Neural progenitor cell (in vitro differentiated cells): ENCODE measurements around the gene SERF2.

Experiments used
- EZH2 ChIP-seq: fragments of 200-600 bp; sonication (generic); IDR thresholded peaks from 2 replicates; pipeline ENCODE4 v1.6.1; 2017; ENCODE audit warnings: antibody characterized with exemption, mild to moderate bottlenecking, moderate library complexity
- TF ChIP-seq, protein P1 (sequence below): fragments of 200-600 bp; sonication (generic); IDR thresholded peaks from 2 replicates; pipeline ENCODE4 v1.5.1; 2017; ENCODE audit warnings: antibody characterized with exemption, mild to moderate bottlenecking

DNA sequence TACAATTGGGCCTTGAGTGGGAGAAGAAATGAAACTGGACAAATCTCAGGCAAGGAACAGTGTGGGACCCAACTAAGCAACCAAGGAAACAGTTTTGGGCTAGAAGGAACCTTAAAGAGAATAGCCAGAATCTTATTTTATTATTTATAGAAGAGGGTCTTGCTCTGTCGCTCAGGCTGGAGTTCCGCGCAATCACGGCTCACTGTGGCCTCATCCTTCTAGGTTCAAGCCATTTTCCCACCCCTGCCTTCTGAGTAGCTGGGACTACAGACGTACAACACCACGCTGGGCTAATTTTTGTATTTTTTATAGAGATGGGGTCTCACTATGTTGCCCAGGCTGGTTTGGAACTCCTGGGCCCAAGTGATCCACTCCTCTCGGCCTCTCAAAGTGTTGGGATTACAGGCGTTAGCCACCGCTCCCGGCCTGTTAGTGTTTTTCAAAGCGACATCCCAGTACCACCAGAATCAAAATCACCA is 33.9 kb downstream of the SERF2 start:
- TF ChIP-seq, protein P1, sequence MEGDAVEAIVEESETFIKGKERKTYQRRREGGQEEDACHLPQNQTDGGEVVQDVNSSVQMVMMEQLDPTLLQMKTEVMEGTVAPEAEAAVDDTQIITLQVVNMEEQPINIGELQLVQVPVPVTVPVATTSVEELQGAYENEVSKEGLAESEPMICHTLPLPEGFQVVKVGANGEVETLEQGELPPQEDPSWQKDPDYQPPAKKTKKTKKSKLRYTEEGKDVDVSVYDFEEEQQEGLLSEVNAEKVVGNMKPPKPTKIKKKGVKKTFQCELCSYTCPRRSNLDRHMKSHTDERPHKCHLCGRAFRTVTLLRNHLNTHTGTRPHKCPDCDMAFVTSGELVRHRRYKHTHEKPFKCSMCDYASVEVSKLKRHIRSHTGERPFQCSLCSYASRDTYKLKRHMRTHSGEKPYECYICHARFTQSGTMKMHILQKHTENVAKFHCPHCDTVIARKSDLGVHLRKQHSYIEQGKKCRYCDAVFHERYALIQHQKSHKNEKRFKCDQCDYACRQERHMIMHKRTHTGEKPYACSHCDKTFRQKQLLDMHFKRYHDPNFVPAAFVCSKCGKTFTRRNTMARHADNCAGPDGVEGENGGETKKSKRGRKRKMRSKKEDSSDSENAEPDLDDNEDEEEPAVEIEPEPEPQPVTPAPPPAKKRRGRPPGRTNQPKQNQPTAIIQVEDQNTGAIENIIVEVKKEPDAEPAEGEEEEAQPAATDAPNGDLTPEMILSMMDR = no peak
- no peak for TF ChIP-seq EZH2
